HG03108 (cell line): ENCODE data around the gene HSPA12A.

ENCODE experiments used
- ATAC-seq: cut with Tn5 transposase; IDR thresholded peaks from one replicate; pipeline ENCODE4 v1.9.1; 2021; ENCODE audit warnings: moderate library complexity; ENCODE audit not compliant: unreplicated experiment

HSPA12A gene

DNA sequence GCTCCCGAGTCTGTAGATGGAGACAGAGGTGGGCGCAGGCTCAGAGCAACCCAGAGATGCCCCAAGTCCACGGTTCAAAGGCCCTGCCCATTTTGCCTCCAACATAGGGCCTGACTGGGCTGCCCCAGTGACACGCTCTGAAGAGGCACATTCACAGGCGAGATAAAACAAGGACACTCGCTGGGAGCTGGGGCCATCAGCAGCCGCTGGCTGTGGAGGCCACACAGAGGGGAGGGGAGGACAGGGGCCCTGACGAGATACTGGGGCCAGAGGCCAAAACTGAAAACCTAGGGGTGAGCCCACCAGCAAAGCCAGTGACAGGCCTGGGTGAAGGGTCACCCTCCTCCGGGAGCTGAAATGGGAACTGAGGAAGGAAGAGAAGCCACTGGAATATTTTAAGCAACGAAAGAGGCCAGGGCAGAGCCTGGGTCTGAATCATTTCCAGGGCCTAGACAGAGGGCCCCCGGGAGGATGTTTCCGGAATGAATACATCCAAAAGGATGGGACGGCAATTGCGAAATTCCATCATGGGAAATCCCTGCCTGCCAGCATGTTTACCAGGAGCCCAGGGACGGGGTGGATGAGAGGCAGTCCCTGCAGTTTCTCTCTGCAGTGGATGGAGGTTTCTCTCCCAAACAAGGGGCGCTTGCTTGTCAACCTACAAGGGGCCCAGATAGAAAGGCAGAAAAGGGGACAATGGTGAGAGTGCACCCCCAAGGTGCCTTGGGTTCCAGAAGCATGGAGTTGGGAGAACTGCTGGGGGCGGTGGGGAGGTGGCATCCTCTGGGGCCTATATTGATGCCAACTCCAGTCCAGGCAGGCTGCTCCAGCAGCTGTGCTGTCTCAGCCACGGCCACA, 29.0 kb upstream of the HSPA12A start:
- no peak for ATAC-seq

DNA sequence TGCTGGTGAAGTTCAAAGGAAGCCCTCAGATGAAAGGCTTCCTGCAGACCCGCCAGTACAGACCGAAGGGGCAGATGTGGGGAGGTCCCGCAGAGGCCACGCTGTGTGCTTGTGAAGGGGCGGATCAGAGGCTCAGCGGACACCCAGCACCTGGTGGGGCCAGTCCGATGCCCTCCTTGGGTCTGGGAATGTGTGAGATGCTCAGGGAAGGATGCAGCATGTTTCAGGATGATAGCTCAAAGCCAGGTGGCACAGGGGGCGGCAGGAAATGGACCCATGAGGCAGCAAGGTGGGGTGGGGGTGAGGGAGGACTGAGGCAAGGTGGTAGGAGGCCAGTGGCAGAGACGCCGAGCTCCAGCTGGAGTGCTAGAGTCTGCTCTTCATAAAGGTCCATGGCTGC, 27.9 kb upstream of the HSPA12A start:
- ATAC-seq = no peak

- no peak for ATAC-seq
Observed at GRCh38 chr10:116769791-116770190, 27.4 kb upstream of the HSPA12A start.

- ATAC-seq = no peak
Observed at GRCh38 chr10:116769368-116769767, 27.0 kb upstream of the HSPA12A start.

DNA sequence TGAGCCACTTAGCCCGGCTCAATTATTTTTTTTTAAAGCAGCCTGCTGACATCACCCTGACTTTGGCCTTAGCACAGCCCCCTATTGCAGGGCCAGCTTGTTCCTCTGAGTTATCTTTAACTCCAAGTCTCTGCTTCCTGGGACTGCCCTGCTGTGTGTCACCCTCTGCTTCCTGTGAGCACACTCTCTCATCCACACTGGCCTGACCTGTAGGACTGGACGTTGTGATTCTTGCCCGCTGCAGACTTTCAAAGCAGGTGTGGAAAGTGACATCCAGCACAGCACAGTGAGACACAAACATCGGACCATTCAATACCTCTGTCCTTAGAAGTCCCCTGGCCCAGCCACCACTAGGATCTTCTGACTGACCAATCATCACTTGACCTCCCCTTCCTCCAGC, 26.4 kb upstream of the HSPA12A start:
- ATAC-seq = no peak

DNA sequence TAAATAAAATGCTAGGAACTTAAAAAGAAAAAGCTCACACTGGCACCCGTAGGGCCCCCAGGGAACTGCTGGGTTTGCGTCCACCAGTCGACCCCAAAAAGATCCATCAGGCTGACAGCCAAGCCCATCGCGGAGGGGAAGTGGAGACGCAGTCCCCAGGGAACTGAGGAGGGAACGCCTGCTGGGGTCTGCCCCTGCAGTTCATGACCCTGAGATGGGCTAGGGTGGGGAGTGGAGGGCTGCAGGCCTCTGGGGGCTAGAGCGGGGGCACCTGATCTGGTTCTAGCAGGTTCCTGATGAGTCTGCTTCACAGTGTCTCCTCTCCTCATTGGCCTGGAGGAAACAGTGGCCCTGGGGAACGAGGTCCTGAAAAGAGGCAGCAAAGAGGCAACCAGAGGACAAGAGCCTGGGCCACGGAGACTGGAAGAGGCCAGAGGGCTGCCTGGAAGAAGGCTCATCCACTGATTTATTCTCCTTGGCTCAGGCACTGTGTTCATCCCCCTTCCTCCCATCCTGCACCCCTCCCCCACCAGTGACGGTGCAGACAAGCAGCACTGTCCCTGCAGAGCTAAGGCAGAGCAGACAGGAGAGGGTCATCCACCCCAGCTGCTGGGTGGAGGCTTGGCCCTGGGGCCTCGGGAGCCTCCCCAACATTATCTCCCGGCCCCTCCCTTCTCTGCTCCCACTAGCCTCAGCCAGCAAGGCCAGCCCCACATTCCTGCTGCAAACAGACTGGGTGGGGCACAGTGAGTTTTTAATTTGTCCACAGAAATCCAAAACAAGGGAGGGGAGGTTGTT, 24.7 kb upstream of the HSPA12A start:
- ATAC-seq = no peak

GRCh38 chr10:116766241-116766827, 24.0 kb upstream of the HSPA12A start:
- no peak for ATAC-seq

GRCh38 chr10:116765648-116766081, 23.3 kb upstream of the HSPA12A start:
- no peak for ATAC-seq

DNA sequence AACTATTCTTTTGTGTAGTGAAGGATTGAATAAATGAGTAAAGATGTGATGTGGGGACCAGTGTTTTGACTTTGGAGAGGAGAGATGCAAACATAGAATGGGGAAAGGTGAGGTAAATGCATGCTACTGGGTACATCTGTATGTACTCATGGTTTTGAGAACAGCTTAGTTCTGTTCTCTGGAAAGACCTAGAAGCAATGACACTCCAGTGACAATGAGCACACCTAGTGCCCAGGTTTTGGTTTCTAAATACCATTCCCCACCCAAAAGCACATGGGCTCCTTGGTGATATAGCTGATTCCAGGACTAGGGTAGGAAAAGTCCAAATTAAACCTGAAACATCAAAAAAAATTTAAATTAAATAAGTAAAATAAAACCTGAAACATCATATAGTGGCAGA, 22.6 kb upstream of the HSPA12A start:
- no peak for ATAC-seq

DNA sequence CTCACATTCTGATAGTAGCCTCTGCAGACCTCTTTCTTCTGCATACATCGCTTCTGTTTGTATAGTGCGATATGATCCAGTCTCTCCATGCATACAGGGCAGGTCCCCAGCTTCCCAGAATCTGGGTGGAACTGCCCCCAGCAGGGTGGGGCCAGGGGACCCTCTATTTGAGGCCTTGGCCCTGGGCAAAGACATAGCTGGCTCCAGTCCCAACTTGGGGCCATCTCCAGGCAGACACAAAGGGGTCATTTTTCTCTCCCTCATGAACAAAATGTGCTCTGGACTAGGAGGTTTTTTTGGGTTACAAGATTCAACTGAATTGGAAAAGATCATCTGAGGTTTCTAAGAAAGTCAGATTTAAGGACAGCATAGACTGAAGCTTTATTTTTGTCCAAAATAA, 21.1 kb upstream of the HSPA12A start:
- no peak for ATAC-seq

GRCh38 chr10:116761883-116762282, 19.5 kb upstream of the HSPA12A start:
- ATAC-seq = no peak

- ATAC-seq = no peak
Observed at GRCh38 chr10:116760919-116761318, 18.6 kb upstream of the HSPA12A start.

DNA sequence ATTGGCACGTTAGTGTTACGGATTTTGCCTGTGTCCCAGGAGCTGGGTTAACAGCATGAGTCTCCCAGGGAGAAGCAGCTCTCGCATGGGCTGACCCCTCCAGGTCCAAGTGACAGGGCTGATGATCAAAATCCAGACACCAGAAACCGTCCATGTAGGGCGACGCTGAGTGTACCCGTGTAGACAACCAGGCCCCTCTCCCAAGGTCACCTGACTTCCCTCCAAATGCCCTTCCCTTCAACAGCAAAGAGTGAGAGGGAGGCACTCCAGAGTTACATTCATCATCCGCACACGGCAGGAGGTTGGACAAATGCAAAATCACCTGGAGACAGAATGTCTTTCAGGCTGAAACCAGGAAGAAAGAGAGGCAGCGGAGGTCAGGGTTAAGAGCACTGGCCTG, 14.9 kb upstream of the HSPA12A start:
- ATAC-seq = no peak

DNA sequence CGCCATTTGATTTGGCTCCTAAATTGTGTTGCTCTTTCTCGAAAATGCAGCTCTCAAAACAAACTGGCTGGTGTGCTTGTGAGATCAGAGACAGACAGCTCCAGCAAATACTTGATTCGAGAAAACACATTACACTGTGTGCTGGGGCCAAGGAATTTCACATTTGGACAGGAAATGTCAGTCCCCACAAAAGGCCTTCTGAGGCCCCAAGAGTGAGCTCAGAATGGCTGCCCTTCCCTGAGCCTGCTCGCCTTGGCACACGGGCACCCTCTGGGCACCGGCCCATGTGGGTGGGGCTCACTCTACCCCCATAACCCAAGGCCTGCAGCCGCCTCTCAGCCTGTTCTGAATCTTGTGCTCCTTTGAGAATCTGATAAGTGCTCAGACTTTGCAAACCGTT, 13.9 kb upstream of the HSPA12A start:
- no peak for ATAC-seq

DNA sequence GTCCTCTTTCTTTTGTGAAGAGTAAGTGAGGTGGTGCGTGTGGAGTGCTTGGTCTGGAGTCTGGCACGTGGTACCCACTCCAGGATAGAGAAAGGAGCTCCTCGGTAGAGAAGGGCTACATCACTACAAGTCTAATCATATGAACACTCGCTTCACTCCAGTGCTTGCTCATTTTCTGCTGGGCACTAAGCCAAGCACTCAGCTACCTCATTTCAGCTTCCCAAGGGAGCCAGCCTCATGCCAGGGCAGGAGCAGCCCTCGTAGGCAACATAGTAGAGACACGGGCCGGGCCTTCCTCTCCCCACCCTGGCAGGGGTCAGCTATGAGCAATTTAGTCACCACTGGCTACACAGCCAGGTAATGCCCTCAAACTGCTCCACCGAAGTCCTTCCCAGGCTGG, 11.4 kb upstream of the HSPA12A start:
- no peak for ATAC-seq

GRCh38 chr10:116752969-116753665, 10.8 kb upstream of the HSPA12A start:
- ATAC-seq = no peak

GRCh38 chr10:116752563-116752962, 10.2 kb upstream of the HSPA12A start:
- no peak for ATAC-seq

DNA sequence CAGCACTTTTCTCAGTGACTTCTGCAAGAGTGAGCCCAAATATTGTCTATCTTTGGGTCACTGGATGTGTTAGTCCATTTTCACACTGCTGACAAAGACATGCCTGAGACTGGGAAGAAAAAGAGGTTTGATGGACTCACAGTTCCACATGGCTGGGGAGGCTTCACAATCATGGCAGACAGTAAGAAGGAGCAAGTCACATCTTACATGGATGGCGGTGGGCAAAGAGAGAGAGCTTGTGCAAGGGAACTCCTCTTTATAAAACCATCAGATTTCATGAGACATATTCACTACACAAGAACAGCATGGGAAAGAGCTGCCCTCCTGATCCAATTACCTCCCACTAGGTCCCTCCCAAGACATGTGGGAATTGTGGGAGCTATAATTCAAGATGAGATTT, 6.1 kb upstream of the HSPA12A start:
- no peak for ATAC-seq

DNA sequence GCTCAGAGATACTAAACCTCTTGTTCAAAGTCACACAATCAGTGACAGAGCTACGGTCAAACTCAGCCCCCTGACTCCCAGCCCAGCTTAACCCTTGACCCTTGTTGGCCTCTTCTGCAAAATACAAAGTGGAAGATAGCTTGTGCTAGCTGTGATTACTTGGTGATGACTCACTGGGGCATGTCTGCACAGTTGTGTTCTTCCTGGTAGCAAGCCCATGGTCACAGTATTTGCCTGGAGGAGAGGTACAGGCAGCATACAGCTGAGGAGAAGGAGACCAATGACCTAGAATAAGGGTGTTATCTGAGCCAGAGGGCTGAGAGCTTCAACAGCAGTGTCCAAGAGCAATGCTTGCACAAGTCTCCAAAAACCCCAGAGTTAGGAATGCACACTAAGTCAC, 5.7 kb upstream of the HSPA12A start:
- no peak for ATAC-seq

DNA sequence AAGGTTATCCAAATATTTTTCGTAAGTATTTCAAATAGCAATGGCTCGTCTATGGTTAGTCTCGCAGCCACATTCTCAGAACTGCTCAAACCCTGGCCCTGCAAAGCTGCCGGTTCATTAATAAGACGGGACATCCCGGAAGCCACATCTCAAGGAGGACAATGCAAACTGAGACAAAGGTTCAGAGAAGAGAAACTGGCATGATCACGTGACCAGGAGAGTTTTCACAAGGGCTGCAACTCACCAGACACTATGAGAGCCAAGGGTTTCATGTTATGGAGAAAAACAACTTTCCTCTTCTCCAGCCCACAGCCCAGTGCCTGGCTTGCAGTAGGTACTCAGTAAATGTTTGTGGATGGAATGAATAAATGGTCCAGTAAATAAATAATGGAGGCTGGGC, 5.0 kb upstream of the HSPA12A start:
- no peak for ATAC-seq

DNA sequence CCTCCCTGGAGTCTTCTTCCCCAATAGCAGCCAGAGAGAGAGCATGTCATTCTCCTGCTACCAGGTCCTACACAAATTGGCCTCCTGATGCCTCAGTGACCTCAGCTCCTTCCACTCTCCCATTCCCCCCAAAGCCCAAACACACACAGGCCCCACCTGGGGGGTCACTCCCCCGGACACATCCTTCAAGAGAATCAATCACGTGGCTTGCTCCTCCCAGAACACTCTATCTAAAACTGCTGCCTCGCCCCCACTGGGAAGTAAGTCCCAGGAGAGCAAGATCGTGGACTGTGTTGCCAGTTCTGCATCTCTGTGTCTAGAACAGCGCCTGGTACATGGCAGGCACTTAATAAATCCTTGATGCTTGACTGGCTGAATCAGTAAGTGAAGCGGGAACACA, 2.5 kb upstream of the HSPA12A start:
- ATAC-seq = no peak
